K562 (cell line): ENCODE results near the gene ROBO3. TPM values are rescaled to one million over a fixed set of nuclear protein-coding genes. Genes with fewer than 3 reads are reported as not detected.
A peak's percentile ranks its signal among the peaks of the same experiment; 100 is the strongest.

Source experiments
- ATAC-seq: fragments of 200-7000 bp; cut with Tn5 transposase; 3 replicates; pipeline ENCODE4 v1.9.1; 2020; ENCODE audit warnings: moderate library complexity
- BruUV-seq: library from RNA; stranded (reverse); fragments of 400-500 nt; replicated peaks from 2 replicates; lab custom pipeline; 2021; lab: Mats Ljungman, UMichigan
- CTCF ChIA-PET: fragments of 300-600 bp; formaldehyde crosslinking; extraction: SDS; loops from one replicate; lab custom pipeline; 2021; ENCODE audit warnings: low intra/inter-chr PET ratio; lab: Yijun Ruan, JAX
- POLR2A ChIA-PET: fragments of 300-600, 350-650 bp; sonication (Branson Sonifier 250); formaldehyde crosslinking; extraction: SDS; loops from one replicate; lab custom pipeline; 2021; ENCODE audit warnings: antibody characterized with exemption, inconsistent platforms; lab: Yijun Ruan, JAX
- DNase-seq, 4 experiments: peaks; one replicate each; pipeline versions ENCODE4 v3.0.0 to v3.0.0-alpha.2; 2011 to 2018; ENCODE audit warnings: low spot score in 3 of 4, mixed read lengths in 3 of 4; ENCODE audit errors: extremely low read depth in 1 of 4
- FAIRE-seq: peaks from 2 replicates; lab custom pipeline; 2011; peaks lifted over from hg19 to GRCh38; lab: Jason Lieb, UNC
- H2AFZ ChIP-seq: 2 replicates; pipeline ENCODE4 v1.6.0; 2011; ENCODE audit warnings: low read depth, low read length, control low read depth, inconsistent platforms
- H3K27ac ChIP-seq: fragments of 200-600 bp; 3 replicates; pipeline ENCODE4 v1.8.0; 2011; ENCODE audit warnings: low read depth, mild to moderate bottlenecking, control low read depth, inconsistent platforms, low read length, moderate library complexity, mixed read lengths; ENCODE audit errors: extremely low read depth
- H3K27me3 ChIP-seq, 2 experiments: fragments of 300-600 bp in 1 of 2; 2 replicates in 1 of 2; 3 replicates in 1 of 2; pipeline versions ENCODE4 v1.6.0 to v1.8.0; 2011; ENCODE audit warnings: inconsistent platforms in 2 of 2, low read length in 2 of 2, mild to moderate bottlenecking in 1 of 2, mixed read lengths in 1 of 2, moderate library complexity in 1 of 2; ENCODE audit not compliant: control insufficient read depth in 2 of 2, insufficient read depth in 2 of 2
- H3K36me3 ChIP-seq: fragments of 300-600 bp; 3 replicates; pipeline ENCODE4 v1.8.0; 2011; ENCODE audit warnings: mild to moderate bottlenecking, low read length, inconsistent platforms; ENCODE audit not compliant: control insufficient read depth, insufficient read depth
- H3K4me1 ChIP-seq, 2 experiments: fragments of 200-600 bp in 1 of 2; replicated peaks in 1 of 2; 2 replicates in 1 of 2; 3 replicates in 1 of 2; pipeline versions ENCODE4 v1.5.1 to v1.8.0; 2011; ENCODE audit warnings: inconsistent platforms in 2 of 2, low read length in 2 of 2, mild to moderate bottlenecking in 1 of 2, mixed read lengths in 1 of 2, moderate library complexity in 1 of 2; ENCODE audit not compliant: control insufficient read depth in 2 of 2, insufficient read depth in 2 of 2
- H3K4me2 ChIP-seq: 2 replicates; pipeline ENCODE4 v1.6.1; 2011; ENCODE audit warnings: low read length, control low read depth, inconsistent platforms, mixed read lengths; ENCODE audit not compliant: insufficient read depth
- H3K4me3 ChIP-seq: fragments of 200-600 bp; sonication (generic), shearing (Covaris generic); 2 replicates; pipeline ENCODE4 v1.5.1; 2016; ENCODE audit warnings: control low read depth, inconsistent platforms
- H3K79me2 ChIP-seq: fragments of 200-600 bp; 3 replicates; pipeline ENCODE4 v1.8.0; 2011; ENCODE audit warnings: low read length, inconsistent platforms; ENCODE audit not compliant: control insufficient read depth, insufficient read depth
- H3K9ac ChIP-seq, 2 experiments: 2 replicates each; pipeline versions ENCODE4 v1.6.0 to v1.6.1; 2011; ENCODE audit warnings: low read depth in 2 of 2, low read length in 2 of 2, control low read depth in 1 of 2, inconsistent platforms in 1 of 2, mild to moderate bottlenecking in 1 of 2, mixed read lengths in 1 of 2; ENCODE audit not compliant: insufficient read depth in 1 of 2
- H3K9me1 ChIP-seq: one replicate; pipeline ENCODE4 v1.6.0; 2011; ENCODE audit warnings: inconsistent platforms, mild to moderate bottlenecking, low read length, moderate library complexity; ENCODE audit not compliant: control insufficient read depth, insufficient read depth
- H3K9me3 ChIP-seq: replicated peaks from 2 replicates; pipeline ENCODE4 v1.5.1; 2011; ENCODE audit warnings: low read depth, low read length, inconsistent platforms; ENCODE audit not compliant: control insufficient read depth, insufficient read depth
- H4K20me1 ChIP-seq: replicated peaks from 2 replicates; pipeline ENCODE4 v1.6.1; 2011; ENCODE audit warnings: low read length, inconsistent platforms, mixed read lengths; ENCODE audit not compliant: control insufficient read depth, insufficient read depth
- FOSL1 ChIP-seq: fragments of 200-800 bp; sonication (Bioruptor generic); conservative IDR thresholded peaks from 2 replicates; pipeline ENCODE4 v1.6.1; 2016; ENCODE audit warnings: missing genetic modification characterization, missing compliant biosample characterization
- WGBS: fragments of 100-300 bp; shearing (Covaris generic); methylation state at CpG from one replicate; pipeline ENCODE4 v1.1.6; 2016; ENCODE audit warnings: low coverage, mixed read lengths; ENCODE audit not compliant: insufficient coverage; ENCODE audit errors: missing lambda C conversion rate; 5-methylcytosine and 5-hydroxymethylcytosine counted together
- in situ Hi-C: fragments of 300-500 bp; cut with MboI; formaldehyde crosslinking; loops from 4 replicates; pipeline ENCODE4 v1.15.0; 2018; ENCODE audit warnings: inconsistent platforms, mixed read lengths
- intact Hi-C: fragments of 100-400 bp; cut with micrococcal nuclease; formaldehyde crosslinking; loops from 2 replicates; pipeline ENCODE4 v1.14.2; 2022
- polyA plus RNA-seq, 8 experiments: library from polyadenylated mRNA; depleted of rRNA in 4 of 8; stranded (reverse) in 5 of 8; unstranded in 3 of 8; fragments of >200 nt; fragmentation: Nextera tagmentation in 2 of 8; fragmentation: Illumina TruSeq in 1 of 8; extraction: Ambion mirVana in 2 of 8; extraction: Trizol in 1 of 8; gene quantifications; 2 replicates each; pipeline versions ENCODE4 v1.2.1 to v1.2.3, GENCODE V29; 2011 to 2014; ENCODE audit warnings: inconsistent platforms in 1 of 8, missing spikeins in 1 of 8
- total RNA-seq, 7 experiments: library from RNA; depleted of rRNA in 6 of 7; stranded (reverse); fragments of >200 nt in 6 of 7; fragmentation: Illumina TruSeq in 2 of 7; extraction: Trizol in 2 of 7; gene quantifications; 2 replicates each; pipeline versions ENCODE4 v1.2.1 to v1.2.3, GENCODE V29; 2011 to 2021; ENCODE audit warnings: low replicate concordance in 1 of 7
- TF ChIP-seq, protein P1 (sequence below): fragments of 450-650 bp; formaldehyde crosslinking; IDR thresholded peaks from 2 replicates; pipeline ENCODE4 v1.4.0; 2020; ENCODE audit warnings: mild to moderate bottlenecking, mixed read lengths
- TF ChIP-seq, protein P2 (sequence below), 2 experiments: fragments of 450-650 bp in 1 of 2; sonication (generic) in 1 of 2; formaldehyde crosslinking in 1 of 2; IDR thresholded peaks in 1 of 2; conservative IDR thresholded peaks in 1 of 2; 2 replicates each; pipeline versions ENCODE4 v1.6.1 to v1.8.1; 2016 to 2023; ENCODE audit warnings: mild to moderate bottlenecking in 2 of 2, moderate library complexity in 2 of 2, inconsistent platforms in 1 of 2, missing genetic modification reagents in 1 of 2

The ROBO3 gene
- total and polyA plus RNA-seq, 9 of the 15 experiments (the other 6 are each of a cell fraction or from before 2014, with no cell fraction given) = 0.29 to 1.4 (median 0.97) TPM; not detected in 2

DNA sequence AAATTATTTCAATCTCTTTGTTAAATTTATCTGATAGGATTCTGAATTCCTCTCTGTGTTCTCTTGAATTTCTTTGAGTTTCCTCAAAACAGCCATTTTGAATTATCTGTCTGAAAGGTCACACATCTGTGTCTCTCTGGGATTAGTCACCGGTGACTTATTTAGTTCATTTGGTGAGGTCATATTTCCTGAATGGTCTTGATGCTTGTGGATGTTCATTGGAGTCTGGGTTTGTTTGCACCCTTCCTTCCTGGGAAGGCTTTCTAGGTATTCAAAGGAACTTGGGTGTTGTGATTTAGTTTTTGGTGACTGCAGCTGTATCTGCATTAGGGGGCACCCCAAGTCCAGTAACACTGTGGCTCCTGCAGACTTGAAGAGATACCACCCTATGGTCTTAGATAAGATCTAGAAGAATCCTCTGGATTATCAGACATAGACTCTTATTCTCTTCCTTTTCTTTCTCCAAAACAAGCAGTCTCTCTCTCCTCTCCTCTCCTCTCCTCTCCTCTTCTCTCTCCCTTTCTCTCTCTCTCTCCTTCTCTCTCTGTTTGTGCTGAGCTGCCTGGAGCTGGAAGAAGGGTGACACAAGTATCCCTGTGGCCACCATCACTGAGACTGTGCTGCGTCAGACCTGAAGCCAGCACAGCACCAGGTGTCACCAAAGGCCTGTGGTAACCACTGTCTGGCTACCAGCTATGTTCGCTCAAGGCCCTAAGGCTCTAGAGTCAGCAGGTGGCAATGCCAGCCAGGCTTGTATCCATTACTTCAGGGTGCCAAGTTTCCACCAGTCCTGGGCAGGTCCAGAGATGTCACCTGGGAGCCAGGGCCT, 50.5 kb downstream of the ROBO3 start:
- DNase-seq (no peak), FAIRE-seq (no peak), ATAC-seq (no peak)
- WGBS = 0% methylated on average over 3 of the region's 3 CpGs
- Histone ChIP-seq H4K20me1 (no peaks in the 10 kb centered on the region), H2AFZ (no peak overlapping the region), H3K9me1 (no peaks in the 10 kb centered on the region), H3K27ac (no peak overlapping the region), H3K79me2 (no peaks in the 10 kb centered on the region), H3K4me1 (no peaks in the 10 kb centered on the region), H3K9me3 (no peaks in the 10 kb centered on the region; the same call in 1 of the 2 replicates), H3K4me3 (no peak overlapping the region), H3K36me3 (no peaks in the 10 kb centered on the region), H3K9ac (no peak overlapping the region), H3K27me3 (peaks cover 3 to 13% of the 10 kb centered on the region in 2 experiments; a peak in 4 of 5 replicates), H3K4me2 (no peak overlapping the region)
- ChIA-PET POLR2A (interaction anchor here (0.6 to 1.0 kb wide), 2 partner anchors 45 to 339 kb away, joined by 3 to 4 read pairs; no protein-coding TSS in a partner anchor), CTCF (no interaction called here)
- BruUV-seq = no TSS peak
- intact Hi-C loops (no loop called here), in situ Hi-C loops (no loop called here)
- TF ChIP-seq, protein P1, sequence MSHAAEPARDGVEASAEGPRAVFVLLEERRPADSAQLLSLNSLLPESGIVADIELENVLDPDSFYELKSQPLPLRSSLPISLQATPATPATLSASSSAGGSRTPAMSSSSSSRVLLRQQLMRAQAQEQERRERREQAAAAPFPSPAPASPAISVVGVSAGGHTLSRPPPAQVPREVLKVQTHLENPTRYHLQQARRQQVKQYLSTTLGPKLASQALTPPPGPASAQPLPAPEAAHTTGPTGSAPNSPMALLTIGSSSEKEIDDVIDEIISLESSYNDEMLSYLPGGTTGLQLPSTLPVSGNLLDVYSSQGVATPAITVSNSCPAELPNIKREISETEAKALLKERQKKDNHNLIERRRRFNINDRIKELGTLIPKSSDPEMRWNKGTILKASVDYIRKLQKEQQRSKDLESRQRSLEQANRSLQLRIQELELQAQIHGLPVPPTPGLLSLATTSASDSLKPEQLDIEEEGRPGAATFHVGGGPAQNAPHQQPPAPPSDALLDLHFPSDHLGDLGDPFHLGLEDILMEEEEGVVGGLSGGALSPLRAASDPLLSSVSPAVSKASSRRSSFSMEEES (CRISPR knock-in tag) = no peak
- peak; percentile 46; the same call in 1 of the 2 replicates for TF ChIP-seq FOSL1 (tag)
- TF ChIP-seq, protein P2, sequence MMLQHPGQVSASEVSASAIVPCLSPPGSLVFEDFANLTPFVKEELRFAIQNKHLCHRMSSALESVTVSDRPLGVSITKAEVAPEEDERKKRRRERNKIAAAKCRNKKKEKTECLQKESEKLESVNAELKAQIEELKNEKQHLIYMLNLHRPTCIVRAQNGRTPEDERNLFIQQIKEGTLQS (IDR thresholded peaks at IDR 0.05) = 0 out of 2 replicates have a peak, but pooled peaks have one; percentile 37
- TF ChIP-seq, protein P2 (CRISPR knock-in tag; conservative IDR thresholded peaks at IDR 0.05) = no peak
